GM18519 (cell line): ENCODE measurements around the gene TBK1.
"Not testable (repeated sequence)": the region's sequence is repeated elsewhere in the genome, so short reads cannot be mapped to it uniquely, and the experiment has no call there.

ENCODE experiments used
- ATAC-seq: cut with Tn5 transposase; IDR thresholded peaks from one replicate; pipeline ENCODE4 v1.9.1; 2021; ENCODE audit warnings: mild to moderate bottlenecking, moderate library complexity; ENCODE audit not compliant: unreplicated experiment, low FRiP score

TBK1 gene

DNA sequence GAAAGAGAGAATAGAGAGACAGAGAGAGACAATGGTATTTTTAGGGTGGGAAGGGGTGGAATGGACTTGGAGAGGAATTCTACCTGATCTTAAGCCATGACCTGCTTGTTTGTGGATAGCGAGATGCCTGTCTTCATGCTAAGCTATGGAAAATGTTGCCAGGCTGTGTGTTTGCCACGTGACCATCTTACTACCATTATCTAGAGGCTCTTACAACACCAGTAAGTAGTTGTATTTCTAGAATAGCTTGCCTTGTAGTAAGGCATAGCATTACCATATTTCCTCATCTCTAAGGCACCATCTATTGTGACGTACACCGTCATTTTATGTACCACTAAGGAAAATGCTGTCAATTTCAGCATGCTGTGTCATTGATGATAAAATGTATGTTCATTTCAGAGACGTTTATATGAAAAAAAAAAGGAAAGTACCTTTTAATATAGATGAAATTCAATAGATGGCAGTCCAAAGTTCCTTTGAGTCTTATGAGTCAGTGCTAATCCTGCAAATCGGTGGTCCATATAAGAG is 82.8 kb downstream of the TBK1 start:
- ATAC-seq = no peak

DNA sequence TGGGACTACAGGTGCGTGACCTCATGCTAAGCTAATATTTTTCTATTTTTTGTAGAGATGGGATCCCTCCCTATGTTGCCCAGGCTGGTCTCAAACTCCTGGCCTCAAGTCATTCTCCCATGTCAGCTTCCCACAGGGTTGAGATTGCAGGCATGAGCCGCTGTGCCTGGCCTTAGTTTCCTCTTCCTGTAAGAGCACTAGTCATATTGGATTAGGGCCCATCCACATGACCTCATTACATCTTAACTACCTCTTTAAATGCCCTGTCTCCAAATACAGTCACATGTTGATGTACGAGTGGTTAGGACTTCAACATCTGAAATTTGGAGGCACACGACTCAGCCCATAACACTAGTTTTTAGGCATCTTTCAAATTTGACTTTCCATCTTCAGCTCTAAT is 86.2 kb downstream of the TBK1 start:
- ATAC-seq = no peak

DNA sequence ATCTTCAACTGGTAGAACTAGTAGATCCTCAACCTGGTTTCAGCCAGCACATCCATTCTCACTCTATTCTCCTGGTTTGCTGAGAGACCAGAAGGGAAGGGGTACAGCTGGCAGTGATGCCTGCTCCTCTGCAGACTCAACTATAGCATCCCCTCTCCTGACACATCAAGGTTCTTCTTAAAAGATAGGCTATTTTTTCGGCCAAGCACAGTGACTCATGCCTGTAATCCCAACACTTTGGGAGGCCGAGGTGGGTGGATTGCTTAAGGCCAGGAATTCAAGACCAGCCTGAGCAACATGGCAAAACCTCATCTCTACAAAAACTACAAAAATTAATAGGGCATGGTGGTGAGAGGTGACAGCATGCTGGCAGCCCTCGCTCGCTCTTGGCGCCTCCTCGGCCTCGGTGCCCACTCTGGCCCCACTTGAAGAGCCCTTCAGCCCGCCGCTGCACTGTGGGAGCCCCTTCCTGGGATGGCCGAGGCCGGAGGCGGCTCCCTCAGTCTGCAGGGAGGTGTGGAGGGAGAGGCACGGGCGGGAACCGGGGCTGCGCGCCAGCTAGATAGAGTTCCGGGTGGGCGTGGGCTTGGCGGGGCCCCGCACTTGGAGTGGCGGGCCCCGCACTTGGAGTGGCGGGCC is 90.6 kb downstream of the TBK1 start:
- not testable (repeated sequence) for ATAC-seq

DNA sequence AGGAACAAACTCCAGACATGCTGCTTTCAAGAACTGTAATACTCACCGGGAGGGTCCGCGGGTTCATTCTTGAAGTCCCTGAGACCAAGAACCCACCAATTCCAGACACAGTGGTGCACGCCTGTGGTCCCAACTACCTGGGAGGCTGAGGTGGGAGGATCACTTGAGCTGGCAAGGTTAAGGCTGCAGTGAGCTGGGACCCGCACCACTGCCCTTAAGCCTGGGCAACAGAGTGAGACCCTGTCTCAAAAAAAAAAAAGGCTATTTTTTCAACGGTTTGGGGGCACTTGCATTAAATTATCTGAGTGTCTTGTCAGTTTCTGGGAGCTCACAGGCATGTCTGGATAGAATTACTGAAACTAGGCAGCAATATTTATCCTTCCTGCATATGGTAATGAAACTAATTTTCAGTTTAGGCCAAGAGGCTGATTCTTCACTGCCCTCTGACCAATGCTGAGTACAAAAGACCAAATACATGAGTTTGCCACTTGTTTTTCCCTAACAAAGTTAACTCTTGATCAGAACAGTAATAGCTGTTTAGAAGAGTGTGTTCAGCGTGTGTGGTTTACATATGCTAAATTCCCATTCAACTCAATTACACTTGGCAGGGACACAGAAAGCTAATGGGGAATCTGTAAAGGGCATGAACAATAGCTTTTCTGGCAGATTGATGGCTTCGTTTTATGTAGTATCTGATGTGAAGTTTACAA is 92.6 kb downstream of the TBK1 start:
- ATAC-seq = no peak

DNA sequence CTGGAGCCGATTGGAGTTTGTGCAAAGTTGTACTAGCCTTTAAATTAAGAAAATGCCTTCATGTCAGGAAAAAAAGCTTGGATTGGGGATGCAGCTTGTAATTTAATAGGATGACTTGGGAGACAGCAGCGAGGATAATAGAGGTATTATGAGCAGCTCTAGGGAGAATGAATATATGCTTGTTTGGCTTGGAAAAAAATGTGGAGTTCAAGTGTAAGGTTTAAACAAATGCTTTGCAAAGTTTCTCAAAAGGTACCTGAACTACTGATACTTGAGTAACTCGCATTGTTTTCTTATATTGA is 93.1 kb downstream of the TBK1 start:
- ATAC-seq = no peak

DNA sequence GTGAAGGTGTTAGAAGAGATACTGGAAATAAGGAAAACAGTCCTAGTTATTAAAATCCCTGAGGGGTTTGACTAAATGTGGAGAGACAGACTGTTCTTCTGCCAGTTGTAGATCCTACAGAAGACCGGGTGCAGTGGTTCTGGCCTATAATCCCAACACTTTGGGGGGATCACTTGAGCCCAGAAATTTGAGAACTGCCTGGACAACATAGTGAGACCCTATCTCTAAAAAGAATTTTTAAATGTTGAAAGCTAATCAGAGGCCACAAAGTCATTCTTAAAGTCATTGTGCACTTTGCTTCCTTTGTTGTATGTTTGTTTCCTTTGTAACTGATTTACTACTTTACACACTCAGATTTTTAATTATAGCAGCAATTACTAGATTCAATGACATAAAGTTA is 97.2 kb downstream of the TBK1 start:
- no peak for ATAC-seq

DNA sequence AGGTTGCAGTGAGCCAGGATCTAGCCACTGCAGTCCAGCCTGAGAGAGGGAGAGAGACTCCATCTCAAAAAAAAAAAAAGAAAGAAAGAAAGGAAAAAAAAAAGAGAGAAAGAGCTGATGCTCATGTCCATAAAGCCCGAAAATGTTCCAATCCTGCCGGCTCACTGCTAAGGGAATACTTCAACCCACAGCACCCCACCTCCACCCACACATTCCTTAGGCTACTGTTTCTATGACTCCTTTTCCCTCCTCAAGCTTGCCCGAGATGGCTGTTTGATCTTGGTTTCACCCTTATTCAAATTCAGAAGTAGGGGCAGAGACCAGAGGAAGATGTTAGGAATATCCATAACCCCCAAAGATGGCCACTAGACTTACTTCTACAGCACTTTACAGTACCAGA is 98.8 kb downstream of the TBK1 start:
- ATAC-seq = no peak

DNA sequence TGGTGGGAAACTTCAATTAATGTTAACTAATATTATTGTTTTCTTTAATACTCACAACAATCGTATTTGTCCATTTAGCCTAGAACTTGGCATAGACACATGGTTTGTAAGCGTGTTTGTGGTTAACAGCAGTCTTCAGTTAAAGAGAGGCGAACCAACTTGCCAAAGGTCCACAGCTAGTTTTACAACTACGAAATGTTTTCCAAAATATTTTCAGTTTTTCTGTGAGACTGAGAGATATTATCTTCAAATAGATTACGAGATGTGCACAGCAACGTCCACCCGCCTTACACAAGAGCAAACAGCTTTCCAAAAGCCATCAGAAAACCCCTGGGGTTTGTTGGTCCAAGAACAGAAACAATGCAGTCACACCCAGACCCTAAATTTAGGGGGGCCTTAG is 99.8 kb downstream of the TBK1 start:
- no peak for ATAC-seq
